ENCODE measurements around the gene SLC16A2.
"Not testable (repeated sequence)": the region's sequence is repeated elsewhere in the genome, so short reads cannot be mapped to it uniquely, and the experiment has no call there.

SLC16A2 gene

DNA sequence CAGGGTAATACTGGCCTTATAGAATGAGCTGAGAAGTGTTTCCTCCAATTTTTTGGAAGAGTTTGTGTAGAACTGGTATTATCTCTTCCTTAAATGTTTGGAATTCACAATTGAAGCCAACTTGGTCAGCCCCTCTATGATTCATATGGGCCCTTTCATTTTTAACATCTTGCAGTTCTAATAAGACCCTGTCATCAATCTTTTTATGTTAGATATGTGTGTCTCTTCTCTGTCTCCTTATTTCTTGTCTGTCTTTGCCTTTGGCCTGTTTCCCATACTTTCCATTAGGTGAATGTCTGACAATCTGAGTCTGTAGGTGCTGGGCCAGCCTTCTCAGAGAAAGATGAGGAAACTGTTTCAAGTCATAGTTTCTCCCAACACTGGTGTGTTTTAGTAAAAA lies 88.7 kb downstream of the SLC16A2 start:
- no peak for DNase-seq

DNA sequence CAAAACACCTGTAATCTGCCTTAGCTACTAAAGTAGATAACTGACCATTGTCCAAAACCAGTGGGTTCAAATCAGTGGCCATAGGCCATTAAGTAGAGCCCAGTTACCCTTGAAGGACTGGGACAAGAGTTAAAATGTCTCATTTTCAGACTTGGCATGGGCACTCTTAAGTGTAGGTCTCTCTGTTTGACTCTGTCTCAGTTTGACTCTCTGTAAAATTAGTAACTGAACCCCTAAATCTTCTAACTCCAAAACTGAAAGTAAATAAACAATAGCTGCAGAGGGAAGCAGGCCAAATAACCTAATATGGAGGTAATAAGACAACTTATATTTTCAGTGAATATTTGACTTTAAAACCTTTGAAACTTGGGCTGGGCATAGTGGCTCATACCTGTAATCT lies 89.1 kb downstream of the SLC16A2 start:
- no peak for DNase-seq

DNA sequence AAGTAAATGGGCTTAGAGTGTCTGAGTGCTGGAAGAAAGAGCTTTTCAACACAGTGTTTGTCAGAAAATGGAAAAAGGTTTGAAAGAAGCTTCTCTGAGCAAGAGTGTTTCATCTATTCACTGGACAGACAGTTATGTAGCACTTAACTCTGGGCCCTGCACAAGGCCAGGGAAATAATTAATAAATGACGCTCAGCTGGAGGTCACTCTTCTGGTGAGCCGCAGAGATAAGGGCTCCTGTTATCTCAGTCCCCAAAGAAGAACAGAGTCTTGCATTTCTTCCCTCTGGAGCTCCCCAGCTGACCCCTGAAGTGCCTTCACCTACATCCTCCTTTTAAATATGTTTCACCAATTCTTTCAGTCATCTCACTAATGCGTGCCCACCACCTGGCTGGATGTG lies 90.4 kb downstream of the SLC16A2 start:
- DNase-seq = no peak

DNA sequence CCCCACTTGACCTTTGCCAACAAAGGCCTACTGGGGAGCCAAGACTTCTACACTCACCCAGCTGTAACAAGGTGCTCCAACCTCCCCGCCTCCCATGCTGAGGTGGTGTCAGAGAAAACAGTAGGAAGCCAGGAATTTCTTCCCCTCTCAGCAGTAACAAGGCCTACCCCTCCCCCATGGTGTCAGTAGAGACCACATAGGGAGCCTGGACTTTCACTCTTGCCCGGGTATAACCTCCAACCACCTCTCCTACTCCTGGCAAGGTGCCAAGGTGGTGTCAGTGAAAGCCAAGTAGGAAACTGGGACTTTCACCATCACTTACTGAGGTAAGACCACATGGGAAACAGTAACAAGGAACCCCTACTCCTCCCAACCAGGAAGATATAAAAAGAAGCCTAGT lies 93.1 kb downstream of the SLC16A2 start:
- DNase-seq = no peak

DNA sequence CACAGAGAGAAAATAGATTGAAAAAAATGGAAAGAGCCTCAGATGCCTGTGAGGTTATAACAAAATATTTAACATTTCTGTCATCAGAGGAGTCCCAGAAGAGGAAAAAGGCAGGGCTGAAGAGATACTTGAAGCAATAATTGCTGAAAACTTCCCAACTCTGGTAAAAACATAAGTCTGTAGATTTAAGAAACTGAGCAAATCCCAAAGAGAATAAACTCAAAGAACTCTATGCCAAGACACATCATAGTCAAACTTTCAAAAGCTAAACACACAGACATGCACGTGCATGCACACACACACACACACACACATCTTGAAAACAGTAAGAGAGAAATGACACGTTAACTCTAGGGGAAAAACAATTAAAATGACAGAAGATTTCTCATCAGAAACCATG lies 94.1 kb downstream of the SLC16A2 start:
- DNase-seq = no peak

DNA sequence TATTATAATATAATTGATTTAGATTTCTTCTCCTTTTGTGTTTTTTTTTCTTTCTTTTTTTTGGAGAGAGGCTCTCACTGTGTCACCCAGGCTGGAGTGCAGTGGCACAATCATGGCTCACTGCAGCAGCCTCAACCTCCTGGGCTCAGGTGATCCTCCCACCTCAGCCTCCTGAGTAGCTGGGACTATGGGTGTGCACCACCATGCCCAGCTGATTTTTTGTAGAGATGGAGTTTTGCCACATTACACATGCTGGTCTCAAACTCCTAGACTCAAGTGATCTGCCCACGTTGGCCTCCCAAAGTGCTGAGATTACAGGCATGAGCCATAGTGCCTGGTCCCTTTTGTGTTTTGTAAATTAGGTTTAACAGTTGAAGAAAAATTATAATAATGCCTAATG lies 94.7 kb downstream of the SLC16A2 start:
- DNase-seq = not testable (repeated sequence)

DNA sequence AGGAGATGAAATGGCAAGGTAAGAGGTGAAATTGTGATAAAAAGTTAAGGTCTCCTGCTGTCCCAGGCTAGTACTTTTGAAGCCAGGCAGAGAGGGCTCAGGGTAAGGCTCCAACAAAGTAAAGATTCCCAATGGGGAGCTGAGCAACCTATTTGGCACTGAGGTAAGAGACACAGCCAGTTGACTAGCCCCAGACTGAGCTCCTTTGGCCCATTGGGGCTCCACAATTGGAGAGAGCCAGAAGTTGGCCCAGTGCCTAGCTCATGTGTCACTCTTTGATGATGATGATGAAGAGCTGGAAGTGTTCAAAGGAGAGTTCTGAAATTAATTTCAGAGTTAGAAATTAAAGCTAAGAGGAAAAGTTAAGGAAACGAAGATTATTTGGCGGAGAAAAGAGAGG lies 98.6 kb downstream of the SLC16A2 start:
- DNase-seq = no peak

DNA sequence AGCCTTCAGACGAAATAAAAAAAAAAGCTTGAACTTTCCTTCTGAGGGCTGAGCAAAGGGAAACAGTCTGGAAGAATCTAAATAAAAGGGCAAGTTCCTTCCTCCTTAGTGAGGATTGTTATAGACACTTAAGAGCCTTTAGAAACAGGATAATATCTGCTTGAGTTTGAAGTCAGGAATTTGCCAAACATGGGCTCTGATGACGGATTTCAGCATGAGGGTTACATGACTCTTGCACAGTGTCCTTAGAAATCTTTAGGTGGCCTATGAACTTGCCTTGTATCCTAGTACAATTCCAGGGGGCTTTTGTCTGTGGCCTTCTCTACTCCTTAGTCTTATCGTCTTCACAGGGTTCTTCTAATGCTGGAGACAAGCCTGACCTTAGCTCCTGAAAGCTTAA lies 99.0 kb downstream of the SLC16A2 start:
- no peak for DNase-seq

DNA sequence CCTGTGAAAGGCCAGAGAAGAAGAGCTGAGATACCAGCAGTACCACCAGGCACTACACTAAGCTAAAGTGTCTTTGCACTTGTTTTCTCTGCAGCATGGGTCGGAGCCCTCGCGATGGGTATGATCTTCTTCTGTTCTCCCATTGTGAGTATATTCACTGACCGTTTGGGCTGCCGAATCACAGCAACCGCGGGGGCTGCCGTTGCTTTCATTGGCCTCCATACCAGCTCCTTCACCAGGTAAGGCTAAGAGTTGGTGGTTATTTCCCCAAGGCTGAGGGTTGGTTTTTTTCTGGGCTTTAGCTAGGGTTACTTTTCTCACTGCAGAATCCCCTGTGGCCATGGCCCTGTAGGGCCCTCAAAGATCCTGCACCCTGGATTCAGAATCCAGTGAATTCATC lies 99.6 kb downstream of the SLC16A2 start:
- DNase-seq = no peak

DNA sequence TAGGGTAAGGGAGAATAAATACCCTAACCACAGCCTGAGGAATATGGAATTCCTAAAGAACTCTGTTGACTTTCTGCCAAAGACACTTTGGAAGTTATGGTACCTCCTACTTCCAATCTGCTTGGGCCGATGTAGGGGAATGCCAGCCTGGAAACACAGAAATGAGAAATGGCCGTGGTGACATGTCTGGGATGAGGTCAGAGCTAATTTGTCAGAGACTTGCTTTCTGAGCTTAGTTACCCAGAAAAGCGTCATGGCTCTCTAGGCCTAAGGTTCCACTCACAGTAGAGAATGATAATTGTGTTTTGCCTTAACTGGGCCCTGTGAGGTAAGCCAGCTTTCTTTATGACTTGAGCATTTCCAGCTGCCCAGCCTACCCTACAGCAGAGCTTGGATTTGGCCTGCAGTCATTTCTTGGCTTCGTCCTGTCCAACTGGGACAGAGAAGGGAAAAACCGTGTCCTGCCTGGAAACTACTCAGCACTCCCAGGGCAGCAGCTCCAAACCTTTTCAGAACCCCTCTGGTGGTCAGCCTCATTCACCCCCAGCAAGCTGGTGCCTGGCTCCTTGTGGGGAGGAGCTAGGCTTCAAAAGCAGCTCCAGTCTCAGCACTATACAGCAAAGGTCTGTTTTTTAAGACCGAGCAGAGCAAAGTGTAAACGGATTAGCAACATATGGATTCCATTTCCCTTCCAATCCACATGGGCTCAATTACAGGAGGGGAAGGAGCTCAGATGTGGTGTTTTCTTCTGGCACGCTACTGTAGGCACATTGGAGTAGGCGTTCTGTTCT lies 100.9 kb downstream of the SLC16A2 start:
- no peak for DNase-seq

DNA sequence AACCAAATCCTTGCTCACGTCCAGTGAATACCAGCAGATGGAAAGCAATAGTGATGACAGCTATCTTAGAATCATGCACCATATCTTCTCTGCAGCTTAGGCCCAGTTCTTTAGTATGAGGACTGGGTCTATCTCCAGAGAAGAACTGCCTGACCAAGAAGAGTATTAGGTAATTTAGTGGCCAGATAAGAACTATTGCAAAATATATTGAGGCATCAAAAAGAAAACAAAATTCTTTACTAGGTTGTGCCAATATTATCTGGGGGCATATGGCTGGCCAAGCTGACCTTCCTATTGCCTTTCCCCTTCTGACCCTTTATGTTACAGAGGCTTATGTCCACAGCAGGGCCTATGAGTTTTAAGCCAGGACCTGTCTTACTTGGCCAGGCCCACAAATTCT lies 101.9 kb downstream of the SLC16A2 start:
- no peak for DNase-seq

DNA sequence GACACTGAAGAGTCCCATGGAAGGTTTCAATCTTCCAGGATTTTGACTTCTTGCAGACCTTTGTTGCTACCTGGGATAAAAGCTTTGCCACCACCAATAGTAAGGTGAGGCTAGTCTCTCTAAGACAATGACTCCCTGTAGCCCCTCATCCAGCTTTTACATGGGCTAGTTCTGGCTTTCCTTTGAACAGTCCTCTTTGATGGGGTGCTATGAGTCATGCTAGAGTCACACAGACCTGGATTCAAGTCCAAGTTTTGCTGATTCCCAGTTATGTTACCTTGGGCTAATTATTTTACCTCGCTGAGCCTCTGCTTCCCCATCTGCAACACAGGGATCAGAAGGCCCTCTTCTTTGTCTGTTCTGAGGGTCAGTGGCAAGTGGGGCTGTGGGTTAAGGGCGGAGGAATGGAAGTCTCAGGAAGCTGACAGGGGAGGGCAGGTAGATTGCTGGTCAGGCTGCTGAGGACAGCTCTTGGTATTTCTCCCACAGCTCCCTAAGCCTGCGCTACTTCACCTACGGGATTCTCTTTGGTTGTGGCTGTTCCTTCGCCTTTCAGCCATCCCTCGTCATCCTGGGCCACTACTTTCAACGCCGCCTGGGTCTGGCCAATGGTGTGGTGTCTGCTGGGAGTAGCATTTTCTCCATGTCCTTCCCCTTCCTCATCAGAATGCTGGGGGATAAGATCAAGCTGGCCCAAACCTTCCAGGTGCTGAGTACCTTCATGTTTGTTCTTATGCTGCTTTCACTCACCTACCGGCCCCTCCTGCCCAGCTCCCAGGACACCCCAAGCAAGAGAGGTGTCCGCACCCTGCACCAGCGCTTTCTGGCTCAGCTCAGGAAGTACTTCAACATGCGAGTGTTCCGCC lies 102.8 kb downstream of the SLC16A2 start:
- DNase-seq = no peak

DNA sequence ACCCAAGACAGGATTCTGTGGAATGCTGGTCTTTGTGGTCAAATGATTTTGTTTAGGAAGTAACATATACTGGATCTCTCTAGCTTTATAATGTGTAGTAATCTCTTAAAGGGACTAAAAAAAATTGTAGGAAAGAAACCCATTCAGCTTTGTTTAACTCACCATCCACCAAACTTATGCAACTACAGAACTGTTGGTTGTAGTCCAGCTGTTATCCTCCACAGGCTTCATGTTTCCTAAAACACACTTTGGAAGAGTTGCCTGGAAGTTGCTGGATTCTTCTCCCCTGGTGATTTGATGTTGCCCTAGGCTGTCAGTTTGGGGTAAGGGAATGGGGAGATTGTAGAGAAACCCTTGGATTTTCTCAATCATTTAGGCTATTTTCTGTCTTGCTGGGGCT lies 103.8 kb downstream of the SLC16A2 start:
- DNase-seq = no peak

DNA sequence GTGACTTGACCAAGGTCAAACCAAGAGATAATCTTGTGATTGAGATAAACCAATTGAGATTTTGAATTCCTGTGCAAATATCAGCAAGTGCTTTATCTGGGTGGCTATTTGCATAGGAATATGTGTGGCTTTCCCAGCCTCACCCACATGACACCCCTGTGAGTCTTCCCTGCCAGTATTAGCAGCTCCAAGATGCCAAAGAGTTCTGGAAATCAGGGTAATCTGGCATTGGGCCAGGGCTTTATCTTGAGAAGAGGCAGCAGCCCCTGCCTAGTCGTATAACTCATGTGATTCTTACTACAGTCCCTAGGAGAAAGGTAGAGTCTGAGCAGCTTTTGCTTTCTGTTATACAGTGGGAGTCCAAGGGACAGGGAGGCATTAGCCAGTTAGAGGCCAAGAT lies 105.5 kb downstream of the SLC16A2 start:
- DNase-seq = no peak

DNA sequence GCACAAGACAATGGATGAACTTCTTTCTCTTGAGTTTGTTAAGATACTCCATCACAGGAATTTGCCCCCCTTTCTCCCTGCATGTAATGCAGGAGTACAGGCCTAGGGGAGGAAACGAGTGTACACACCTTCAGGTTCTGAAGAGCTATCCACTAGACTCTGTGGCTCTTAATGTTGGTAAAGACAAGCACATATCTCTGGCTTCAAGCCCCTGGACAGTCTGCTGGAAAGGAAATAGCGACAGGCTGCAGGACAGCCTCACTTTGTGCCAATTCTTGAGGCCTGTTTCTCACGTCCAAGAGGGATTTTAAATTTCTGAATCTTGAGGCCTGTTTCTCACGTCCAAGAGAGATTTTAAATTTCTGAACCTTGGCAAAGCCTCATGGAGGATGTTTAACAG lies 106.1 kb downstream of the SLC16A2 start:
- no peak for DNase-seq

DNA sequence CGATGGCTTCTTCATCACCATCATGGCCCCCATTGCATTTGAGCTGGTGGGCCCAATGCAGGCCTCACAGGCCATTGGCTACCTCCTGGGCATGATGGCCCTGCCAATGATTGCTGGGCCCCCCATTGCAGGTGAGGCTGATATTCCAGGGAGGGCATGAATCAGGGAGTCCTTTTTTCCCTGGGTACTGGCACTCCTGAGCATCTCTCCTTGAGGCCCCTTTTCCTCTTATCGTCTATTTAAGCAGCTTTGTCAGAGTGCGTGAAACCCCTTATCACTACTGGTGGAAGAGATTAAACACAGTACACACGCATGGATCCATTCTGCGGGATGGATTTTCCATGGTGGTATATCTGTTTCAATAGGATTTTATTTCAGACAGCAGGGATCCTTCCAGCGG lies 108.0 kb downstream of the SLC16A2 start:
- no peak for DNase-seq

DNA sequence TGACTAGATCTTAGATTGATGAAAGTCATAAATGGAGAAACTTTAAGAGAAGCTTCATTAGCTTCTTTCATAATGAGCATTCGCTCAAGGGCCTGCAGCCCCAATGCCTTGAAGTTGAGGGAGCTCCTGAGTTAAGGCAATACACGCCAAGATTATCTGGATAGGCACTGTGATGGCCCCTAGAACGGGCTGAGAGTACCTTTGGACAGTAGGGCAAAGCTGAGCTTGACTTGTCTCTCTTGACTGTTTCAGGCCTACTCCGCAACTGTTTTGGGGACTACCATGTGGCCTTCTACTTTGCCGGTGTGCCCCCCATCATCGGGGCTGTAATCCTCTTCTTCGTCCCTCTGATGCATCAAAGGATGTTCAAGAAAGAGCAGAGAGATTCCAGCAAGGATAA lies 109.8 kb downstream of the SLC16A2 start:
- DNase-seq = no peak

DNA sequence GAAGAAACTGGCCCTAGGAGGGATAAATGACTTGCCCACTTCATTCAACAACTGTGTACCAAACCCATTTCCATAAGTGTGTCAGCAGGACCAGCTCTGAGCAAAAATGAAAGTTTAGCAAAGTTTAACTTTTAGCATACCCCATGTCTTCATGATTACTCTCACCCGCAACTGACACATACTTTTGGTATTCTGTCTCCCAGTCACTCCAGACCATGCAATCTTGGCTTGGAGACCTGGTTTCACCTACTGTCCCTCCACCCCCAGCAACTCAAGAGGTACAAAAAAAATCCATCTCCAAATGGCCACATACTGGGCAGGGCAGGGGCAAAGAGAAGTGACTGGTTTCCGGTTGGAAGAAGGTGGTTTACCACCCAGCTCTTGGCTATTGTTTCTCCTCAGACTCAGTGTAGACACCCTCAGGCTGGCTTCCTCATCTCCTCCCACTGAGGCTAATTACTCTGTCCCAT lies 113.3 kb downstream of the SLC16A2 start:
- no peak for DNase-seq

DNA sequence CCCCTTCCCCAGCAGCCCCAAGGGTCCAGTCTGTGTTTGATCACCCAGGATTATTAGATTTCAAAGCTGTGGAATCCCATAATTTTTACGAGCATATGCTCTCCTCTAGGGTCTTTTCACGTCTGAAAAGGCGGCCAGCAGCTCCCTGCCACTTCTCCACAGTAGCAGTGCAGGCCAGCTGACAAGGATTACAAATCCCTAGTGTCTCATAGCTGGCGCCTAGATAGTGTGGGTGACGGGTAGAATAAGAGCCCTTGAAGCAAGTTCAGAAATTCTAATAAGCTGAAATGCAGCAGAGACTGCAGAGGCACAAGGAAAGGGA lies 113.8 kb downstream of the SLC16A2 start:
- DNase-seq = no peak

DNA sequence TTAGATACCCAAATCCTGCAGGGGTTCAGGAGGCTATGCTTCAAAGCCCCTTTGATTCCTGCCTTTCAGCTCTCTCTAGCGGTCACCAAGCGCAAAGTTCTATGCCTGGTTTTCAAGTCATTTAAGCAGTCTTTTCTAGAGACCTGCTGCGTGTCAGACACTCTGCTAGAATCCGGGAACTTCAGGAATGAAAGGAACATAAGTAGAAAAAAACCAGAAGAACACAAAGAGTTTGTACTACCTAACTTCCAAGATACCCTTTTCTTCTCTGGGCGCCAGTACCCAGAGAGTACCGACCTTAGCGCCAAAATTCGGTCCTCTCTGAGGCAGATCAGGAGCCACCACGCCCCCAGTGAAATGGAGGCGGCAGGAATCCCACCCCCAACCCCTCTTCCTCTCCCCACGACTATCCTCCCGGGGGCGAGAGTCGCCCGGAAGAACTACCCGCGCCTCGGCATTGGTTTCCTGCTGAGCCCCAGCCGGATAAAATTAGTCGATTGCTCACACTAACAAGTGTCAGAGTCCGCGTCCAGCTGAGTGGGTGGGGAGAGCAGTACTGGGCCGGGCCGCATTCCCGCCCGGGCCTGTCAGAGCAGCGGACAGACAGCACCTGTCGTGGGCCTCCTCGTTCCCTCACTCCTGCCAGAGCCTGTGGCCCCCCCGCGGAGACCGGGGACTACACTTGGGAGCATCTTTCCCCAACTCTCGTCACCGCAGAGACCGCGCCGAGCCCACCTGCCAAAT lies 114.3 kb downstream of the SLC16A2 start:
- DNase-seq = peak; percentile 61

DNA sequence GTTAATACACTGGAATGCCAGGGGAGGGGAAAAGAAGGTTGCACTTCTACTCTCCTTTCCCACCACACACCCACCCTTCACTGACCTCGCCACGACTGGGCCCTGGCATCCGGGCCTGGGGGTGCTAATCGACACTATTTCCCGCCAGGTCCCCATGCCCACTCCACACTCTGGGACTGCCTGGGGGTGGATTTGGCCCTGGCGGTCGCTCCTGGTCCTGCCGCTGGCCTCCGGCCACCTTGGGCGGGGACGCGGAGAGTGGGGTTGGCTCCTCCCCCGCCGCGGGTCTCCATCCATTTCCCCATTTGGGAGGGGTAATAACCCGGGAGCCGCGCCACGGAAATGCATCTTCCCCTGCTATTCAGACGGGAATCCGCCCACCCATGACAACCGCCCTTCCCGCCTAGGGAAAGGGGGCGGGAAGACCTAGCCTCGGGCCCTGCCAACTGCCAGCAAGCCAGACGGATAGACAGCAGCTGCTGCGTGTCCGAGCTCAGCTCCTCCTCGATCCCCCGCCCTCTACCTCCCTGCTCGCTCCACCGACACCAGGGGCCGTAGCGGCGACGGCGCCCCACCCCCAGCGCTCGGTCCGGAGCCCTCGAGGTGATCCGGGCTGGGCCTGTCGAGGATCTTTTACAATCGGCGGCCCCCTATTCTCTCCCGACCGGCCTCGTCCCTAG lies 115.0 kb downstream of the SLC16A2 start:
- peak; percentile 72 for DNase-seq

DNA sequence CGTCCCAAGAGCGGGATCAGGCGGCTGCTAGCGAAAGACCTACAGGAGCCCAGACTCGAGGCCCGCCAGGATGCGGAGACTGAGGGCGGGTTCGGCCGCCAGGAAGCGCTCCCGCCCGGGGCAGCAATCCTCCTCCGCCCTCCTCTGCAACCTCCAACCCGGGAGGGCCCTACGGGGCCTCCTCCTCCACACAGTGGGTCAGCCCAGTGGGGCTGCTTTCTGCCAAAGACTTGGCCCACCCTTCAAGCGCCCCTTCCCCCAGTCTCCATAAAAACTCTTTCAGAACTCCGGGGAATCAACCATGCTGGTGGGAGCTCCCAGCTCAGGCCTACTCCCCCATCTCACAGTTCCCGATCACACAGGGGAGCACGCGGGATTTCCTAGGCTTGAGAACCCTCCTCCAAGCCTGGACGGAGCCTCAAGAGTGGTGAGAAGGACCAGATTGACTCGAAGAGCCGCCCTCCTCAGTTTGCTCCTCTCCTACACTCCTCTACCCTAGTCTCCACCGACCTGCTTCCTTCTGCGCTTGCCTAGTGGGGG lies 115.6 kb downstream of the SLC16A2 start:
- DNase-seq = peak; percentile 21

Data from NCI-H2171 treated with DMSO at 0.1 percent for 48 hours (cell line).